GM18508 (cell line): ENCODE measurements around the gene NRG3.
"Not testable (repeated sequence)": the region's sequence is repeated elsewhere in the genome, so short reads cannot be mapped to it uniquely, and the experiment has no call there.

Source experiments
- ATAC-seq: cut with Tn5 transposase; IDR thresholded peaks from one replicate; pipeline ENCODE4 v1.9.1; 2021; ENCODE audit warnings: moderate number of reproducible peaks; ENCODE audit not compliant: insufficient read depth, unreplicated experiment

Gene NRG3

DNA sequence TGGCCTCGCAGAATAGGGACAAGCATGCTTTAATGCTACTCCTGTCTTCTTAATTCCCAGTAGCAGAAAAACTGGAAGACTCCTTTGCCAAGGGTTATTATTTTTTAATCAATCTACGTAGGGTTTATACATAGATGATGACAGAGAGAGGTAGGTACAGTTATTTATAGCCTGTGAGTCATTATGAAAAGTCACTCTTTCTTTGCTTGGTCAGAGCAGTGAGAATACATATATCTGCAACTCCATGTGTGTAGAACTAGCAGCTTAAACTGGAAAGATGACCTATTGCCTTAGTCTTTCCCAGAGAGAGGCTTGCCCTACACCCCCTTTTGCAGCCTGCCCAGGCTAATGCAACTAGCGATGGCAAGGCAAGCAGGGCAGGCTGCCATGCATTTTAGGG is 1050.6 kb downstream of the NRG3 start:
- no peak for ATAC-seq

- no peak for ATAC-seq
Measured at GRCh38 chr10:82932451-82932850, 1057.5 kb downstream of the NRG3 start.

DNA sequence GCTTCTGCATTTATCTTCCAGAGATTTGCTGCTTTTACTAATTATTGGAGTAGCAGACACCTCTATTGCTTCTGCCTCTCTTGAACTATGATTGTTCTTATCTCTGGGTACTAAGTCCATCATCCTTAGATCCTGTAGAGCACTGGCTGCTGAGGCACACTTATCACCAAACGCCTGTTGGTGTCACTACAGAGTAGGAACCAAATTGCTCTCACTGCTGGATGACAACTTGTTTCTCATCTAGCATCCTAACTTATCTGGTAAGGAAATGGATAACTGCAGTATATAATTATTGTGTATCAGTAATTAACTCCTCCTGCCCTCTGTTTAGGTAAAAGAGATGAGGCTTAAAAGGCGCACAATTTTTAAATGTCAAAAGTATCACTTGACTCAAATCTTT is 1059.4 kb downstream of the NRG3 start:
- no peak for ATAC-seq

DNA sequence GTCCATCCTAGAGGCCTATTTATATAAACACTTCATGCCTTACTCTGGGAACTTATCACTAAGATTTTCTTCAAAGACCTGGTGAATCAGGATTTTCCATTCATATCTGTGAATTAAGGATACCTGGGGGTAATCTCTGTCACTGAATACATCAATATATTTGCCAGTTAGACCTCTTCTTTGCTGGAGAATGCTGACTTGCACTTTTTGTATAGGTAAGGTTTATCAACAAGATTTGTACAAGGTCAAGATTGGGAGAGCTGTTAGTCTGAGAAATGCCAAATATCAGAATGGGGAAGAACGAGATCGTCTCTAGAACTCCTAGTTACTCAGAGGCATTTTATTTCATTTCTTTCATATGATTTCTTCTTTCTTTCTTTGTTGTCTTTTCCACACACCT is 1060.0 kb downstream of the NRG3 start:
- ATAC-seq = no peak

DNA sequence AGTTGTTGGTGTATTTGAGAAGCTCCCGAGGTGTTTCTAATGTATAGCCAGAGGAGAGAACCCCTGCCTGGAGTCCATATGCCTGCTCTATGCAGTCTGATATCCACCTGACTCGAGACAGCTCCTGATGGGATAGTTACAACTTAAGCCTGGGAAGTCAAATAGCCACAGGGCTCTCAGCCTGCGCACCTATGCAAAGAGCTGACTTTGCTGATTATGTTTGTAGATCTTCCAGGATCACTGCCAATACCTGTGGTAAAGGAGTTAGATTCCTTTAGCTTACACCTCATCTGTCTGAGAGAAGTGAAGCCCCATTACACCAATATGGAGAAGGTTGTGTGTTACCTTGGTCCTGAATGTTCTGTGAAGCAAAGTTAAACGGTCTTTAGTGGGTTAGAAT is 1063.3 kb downstream of the NRG3 start:
- no peak for ATAC-seq

DNA sequence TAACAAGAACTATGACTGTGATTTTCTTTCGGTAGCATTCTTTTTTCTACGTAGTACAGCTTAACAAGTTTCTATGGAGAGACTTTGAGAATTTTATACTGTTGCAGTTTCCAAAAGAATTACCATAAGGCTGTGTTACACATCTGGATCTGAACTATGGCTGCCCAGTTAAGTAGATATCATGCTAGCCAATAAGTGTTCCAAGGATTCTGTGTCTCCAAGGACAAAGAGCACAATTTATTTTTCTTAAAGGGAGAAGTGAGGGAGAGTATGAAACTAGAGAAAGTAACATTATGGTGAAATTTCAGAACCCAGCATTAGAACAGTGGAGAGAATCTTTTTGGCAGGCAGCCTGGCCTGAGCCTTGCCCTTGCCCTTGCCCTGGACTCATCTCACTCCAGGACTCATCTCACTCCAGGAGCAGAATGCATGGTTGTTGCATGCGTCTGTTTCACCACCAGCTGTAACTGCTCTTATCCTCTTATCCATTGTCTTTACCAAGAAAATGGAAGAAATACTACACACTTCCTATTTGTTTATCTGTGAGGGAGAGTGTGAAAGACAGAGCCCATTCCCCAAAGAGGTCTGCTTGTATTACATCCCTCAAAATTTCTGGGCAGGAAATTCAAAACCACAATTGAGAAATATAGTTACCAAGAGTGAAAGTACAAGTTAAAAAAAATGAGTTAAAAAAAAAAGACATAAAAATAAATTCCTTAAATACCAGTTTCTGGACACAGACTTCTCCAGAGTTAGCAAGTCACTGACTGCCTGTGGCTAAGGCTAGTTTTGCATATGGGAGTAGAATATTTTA is 1067.5 kb downstream of the NRG3 start:
- ATAC-seq = no peak

- ATAC-seq = no peak
Measured at GRCh38 chr10:82943142-82943541, 1068.1 kb downstream of the NRG3 start.

- no peak for ATAC-seq
Measured at GRCh38 chr10:82949816-82950575, 1075.0 kb downstream of the NRG3 start.

GRCh38 chr10:82953331-82953730 is 1078.3 kb downstream of the NRG3 start:
- ATAC-seq = no peak

GRCh38 chr10:82953909-82954308 is 1078.9 kb downstream of the NRG3 start:
- ATAC-seq = no peak

DNA sequence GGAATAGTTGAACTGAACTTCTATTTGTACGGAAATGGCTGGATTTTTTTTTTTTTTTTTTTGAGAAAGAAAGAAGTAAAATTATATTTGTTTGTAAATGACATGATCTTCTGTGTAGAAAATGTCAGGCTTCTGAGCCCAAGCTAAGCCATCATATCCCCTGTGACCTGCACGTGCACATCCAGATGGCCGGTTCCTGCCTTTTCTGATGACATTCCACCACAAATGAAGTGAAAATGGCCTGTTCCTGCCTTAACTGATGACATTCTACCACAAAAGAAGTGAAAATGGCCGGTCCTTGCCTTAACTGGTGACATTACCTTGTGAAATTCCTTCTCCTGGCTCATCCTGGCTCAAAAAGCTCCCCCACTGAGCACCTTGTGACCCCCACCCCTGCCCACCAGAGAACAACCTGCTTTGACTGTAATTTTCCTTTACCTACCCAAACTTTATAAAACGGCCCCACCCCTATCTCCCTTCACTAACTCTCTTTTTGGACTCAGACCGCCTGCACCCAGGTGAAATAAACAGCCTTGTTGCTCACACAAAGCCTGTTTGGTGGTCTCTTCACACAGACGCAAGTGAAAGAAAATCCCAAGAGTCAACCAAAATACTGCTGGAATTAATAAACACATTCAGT is 1085.5 kb downstream of the NRG3 start:
- not testable (repeated sequence) for ATAC-seq

- ATAC-seq = no peak
Measured at GRCh38 chr10:82961864-82962263, 1086.9 kb downstream of the NRG3 start.

- no peak for ATAC-seq
Measured at GRCh38 chr10:82966130-82966529, 1091.1 kb downstream of the NRG3 start.

DNA sequence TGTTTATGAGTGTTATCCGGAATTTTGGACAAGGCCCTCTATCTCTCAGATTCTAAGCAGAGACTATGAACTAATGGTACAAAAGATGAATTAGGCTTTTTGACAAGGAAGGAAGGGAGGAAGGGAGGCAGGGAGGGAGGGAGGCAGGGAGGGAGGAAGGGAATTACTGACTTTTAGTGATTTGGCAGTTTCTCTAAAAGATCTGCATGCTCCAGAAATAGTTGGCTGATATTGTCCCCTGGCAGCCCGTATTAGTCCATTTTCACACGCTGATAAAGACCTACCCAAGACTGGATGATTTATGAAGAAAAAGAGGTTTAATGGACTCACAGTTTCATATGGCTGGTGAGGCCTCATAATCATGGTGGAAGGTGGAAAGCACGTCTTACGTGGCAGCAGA is 1093.5 kb downstream of the NRG3 start:
- ATAC-seq = no peak

DNA sequence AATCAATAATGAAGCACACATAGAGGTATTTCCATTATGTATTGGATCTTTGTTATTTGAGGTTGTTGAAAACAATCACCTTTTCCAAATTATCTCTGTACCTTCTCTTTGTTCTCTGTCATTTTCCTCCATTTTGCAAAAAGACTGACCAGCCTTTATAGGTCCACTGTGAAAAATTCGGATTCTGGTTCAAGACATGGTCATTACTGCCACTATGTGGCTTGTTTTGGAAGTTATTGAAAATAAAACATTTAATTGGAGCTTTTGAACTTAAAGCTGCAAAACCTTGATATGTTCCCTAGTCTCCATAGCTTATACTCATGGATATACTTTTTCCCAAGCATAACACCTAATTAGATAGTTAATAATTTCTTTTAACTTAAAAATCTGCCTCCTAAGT is 1094.4 kb downstream of the NRG3 start:
- no peak for ATAC-seq

- ATAC-seq = no peak
Measured at GRCh38 chr10:82980321-82980720, 1105.3 kb downstream of the NRG3 start.

- ATAC-seq = no peak
Measured at GRCh38 chr10:82981137-82981723, 1106.2 kb downstream of the NRG3 start.

- no peak for ATAC-seq
Measured at GRCh38 chr10:82982110-82982608, 1107.2 kb downstream of the NRG3 start.

DNA sequence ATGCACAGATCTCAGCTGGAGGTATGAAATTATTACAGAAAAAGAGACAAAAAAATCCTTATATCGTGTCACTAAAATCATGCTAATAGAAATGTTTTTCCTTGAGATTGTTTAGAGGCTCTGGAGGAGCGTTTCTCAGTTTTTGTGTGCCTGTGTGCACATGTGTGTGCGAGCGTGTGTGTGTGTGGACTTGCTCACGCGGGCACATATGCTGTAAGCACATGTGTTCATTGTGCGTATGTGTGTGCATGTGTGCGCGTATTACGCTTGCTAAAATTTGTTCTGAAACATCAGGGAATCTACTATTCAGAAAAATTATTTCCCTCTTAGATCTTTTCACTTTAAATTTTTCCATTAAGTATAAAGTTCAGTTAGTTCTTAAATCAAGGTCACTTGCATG is 1111.2 kb downstream of the NRG3 start:
- no peak for ATAC-seq

GRCh38 chr10:83006479-83006878 is 1131.5 kb downstream of the NRG3 start:
- not testable (repeated sequence) for ATAC-seq

GRCh38 chr10:83007510-83007909 is 1132.5 kb downstream of the NRG3 start:
- no peak for ATAC-seq
